ENCODE results near the gene RNASE4. TPM values are rescaled to one million over a fixed set of nuclear protein-coding genes. Genes with fewer than 3 reads are reported as not detected.
"Not testable (repeated sequence)": the region's sequence is repeated elsewhere in the genome, so short reads cannot be mapped to it uniquely, and the experiment has no call there.

The RNASE4 gene
- total RNA-seq, 3 donors from 2014 or later, result 0.08 to 0.18 (median 0.15) TPM

DNA sequence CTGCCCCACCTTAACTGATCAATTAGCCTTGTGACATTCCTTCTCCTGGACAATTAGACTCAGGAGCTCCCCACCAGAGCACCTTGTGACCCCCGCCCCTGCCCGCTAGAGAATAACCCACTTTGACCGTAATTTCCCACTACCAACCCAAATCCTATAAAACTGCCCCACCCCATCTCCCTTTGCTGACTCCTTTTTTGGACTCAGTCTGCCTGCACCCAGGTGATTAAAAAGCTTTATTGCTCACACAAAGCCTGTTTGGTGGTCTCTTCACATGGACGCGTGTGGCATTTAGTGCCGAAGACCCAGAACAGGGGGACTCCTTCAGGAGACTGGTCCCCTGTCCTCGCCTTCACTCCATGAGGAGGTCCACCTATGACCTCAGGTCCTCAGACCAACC is 16.6 kb downstream of the RNASE4 start:
- not testable (repeated sequence) for H3K36me3 Mint-ChIP-seq (ENCODE audit: insufficient read depth); H3K9me3 Mint-ChIP-seq; H3K27me3 Mint-ChIP-seq (ENCODE audit: low read depth); ATAC-seq; DNase-seq; H3K4me3 Mint-ChIP-seq; H3K4me1 Mint-ChIP-seq (ENCODE audit: low read depth)

DNA sequence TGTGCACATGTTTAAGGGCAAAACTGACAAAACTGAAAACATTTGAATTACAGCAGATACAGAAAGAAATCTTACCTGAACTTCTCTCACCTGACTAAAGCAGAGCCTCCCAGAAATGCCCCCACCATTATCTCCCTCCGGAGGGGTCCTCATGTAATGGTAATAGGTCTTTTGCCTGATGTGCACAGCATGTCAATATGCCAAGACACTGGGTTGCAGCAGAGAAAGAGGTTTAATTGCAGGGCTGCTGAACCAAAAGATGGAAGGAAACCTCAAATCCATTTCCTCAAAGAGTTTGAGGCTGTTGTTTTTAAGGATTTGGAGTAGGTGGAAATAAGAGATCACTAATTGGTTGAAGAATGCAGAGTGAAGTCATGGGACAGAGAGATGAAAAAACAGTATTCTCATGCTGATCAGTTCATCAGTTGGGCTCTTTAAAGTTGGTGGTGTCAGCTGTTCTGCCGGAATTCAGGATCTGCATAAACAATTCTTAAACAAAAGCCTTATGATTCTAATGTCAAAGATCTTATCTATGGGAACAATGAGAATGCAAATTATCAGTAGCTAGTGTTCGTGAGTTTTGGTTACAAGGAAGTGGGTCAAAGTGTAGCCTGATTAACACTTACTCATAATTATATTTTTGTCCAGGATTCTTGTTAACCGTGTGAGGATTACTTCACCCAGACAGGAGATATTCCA is 22.4 kb downstream of the RNASE4 start:
- Mint-ChIP-seq H3K36me3 (ENCODE audit: insufficient read depth) (no peaks in the 10 kb centered on the region), H3K4me3 (no peak overlapping the region), H3K27me3 (ENCODE audit: low read depth) (peaks cover 2% of the 10 kb centered on the region), H3K9me3 (no peaks in the 10 kb centered on the region), H3K4me1 (ENCODE audit: low read depth) (no peaks in the 10 kb centered on the region)
- no peak for ATAC-seq
- DNase-seq, result no peak

DNA sequence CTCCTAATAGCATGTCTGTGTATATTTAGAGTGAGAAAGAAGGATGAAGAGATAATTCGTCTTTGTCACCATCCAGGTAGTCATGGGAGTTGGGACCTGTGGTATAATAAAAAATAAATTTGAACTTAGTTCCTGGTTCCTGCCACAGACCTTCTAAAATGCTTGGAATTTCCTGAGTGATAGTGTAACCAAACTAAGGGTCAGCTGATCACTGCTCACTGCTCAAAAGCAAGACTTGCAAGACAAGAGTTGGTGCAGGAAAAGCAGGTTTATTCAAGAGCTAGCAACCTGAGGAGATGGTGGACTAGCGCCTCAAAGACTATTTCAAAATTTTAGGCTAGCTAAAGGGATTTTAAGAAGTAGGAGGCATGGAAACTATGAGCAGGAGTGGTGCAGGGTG is 23.3 kb downstream of the RNASE4 start:
- Mint-ChIP-seq H3K27me3 (ENCODE audit: low read depth) (peaks cover 2% of the 10 kb centered on the region), H3K9me3 (no peaks in the 10 kb centered on the region), H3K4me3 (no peak overlapping the region), H3K36me3 (ENCODE audit: insufficient read depth) (no peaks in the 10 kb centered on the region), H3K4me1 (ENCODE audit: low read depth) (no peaks in the 10 kb centered on the region)
- no peak for ATAC-seq
- DNase-seq, result no peak

DNA sequence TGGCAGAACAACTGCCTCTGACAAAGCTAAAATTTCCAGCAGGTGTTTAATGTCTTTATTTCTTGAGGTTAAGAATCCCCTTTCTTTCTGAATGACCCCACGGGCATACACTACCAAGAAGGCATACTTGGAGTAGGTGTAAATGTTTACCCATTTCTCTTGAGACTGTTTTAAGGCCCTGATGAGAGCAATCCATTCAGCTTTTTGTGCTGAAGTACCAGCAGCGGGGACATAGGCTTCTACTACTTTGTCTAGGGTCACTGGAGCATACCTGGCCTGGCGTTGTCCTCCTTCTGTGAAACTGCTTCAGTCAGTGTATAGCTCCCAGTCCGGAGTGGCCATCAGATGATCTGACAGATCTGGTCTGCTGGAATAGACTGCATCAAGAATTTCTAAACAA is 26.9 kb downstream of the RNASE4 start:
- H3K36me3 Mint-ChIP-seq (ENCODE audit: insufficient read depth), result no peaks in the 10 kb centered on the region
- no peaks in the 10 kb centered on the region for H3K9me3 Mint-ChIP-seq
- H3K27me3 Mint-ChIP-seq (ENCODE audit: low read depth), result peaks cover 5% of the 10 kb centered on the region
- H3K4me1 Mint-ChIP-seq (ENCODE audit: low read depth), result peaks cover 4% of the 10 kb centered on the region
- ATAC-seq (no peak), DNase-seq (no peak)
- H3K4me3 Mint-ChIP-seq, result no peak overlapping the region

DNA sequence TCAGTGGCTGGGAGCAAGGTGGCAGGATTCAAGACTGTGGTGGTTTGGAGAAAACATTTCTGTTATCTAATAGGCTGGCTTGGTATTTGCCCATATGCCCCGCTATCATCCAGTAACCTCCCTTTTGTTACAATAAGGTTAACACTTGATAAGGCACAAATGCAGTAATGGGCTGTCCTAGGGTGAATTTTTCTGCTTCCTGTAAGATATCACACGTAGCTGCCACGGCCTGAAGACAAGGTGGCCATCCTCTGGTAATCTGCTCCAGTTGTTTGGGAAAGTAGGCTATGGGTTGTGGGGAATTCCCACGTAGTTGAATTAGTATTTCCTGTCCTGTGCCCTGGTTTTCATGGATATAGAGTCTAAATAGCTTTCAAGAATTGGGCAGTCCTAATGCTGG is 27.3 kb downstream of the RNASE4 start:
- no peak for ATAC-seq
- peaks cover 4% of the 10 kb centered on the region for H3K4me1 Mint-ChIP-seq (ENCODE audit: low read depth)
- DNase-seq, result no peak
- peaks cover 7% of the 10 kb centered on the region for H3K27me3 Mint-ChIP-seq (ENCODE audit: low read depth)
- H3K36me3 Mint-ChIP-seq (ENCODE audit: insufficient read depth), result no peaks in the 10 kb centered on the region
- no peaks in the 10 kb centered on the region for H3K9me3 Mint-ChIP-seq
- H3K4me3 Mint-ChIP-seq, result no peak overlapping the region

DNA sequence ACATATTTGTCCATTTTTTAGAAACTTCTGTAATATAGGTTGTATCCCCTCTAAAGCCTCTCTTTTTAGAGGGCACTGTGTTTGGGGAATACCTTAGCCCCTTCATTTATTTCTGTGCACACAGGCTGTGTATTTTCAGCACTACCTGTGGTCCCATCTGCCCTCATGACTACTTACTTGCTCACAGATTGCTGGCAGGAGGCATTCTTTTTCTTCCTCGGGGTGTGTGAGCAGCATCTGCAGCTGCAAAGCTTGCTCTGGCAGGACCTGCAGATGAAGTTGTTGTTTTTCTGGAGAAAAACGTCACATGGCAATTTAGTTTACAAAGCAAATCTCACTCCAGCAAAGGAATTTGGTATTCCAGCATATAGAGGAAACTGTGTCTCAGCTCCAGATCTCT is 28.5 kb downstream of the RNASE4 start:
- Mint-ChIP-seq H3K27me3 (ENCODE audit: low read depth) (peaks cover 11% of the 10 kb centered on the region), H3K4me1 (ENCODE audit: low read depth) (peaks cover 4% of the 10 kb centered on the region), H3K9me3 (no peaks in the 10 kb centered on the region), H3K4me3 (no peak overlapping the region), H3K36me3 (ENCODE audit: insufficient read depth) (no peaks in the 10 kb centered on the region)
- ATAC-seq (no peak), DNase-seq (no peak)

DNA sequence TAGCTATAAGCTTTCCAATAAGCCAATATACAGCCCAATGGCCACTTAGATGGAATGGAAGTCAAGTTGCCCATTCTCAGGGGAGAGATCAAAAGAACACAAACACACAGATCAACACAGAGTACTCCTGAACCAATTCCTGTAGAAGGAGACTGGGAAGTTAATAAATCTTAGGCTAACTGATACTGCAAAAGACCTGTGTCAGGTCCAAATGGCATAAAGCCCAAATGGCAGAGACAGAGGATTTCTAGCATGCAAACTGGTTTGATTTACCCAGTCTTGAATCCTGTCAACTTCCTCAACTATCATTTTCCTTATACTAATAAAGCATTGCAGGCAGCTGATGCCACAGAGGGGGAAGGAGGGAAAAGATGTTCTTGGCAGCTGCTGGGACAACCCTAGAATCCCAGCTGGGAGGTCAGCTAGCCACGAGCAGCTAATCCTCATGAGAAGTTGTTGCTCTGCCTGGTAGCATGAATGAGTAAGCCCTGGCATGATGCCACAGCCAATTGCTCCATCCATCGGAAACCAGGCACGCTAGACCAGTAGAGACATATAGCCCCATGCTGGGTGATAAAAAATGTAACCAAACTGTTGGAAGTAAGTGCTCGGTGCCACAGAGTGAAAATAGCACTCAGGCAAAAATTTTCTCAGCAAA is 30.4 kb downstream of the RNASE4 start:
- peaks cover 12% of the 10 kb centered on the region for H3K27me3 Mint-ChIP-seq (ENCODE audit: low read depth)
- H3K9me3 Mint-ChIP-seq, result no peaks in the 10 kb centered on the region
- no peaks in the 10 kb centered on the region for H3K36me3 Mint-ChIP-seq (ENCODE audit: insufficient read depth)
- peaks cover 6% of the 10 kb centered on the region for H3K4me1 Mint-ChIP-seq (ENCODE audit: low read depth)
- DNase-seq, result no peak
- H3K4me3 Mint-ChIP-seq, result no peak overlapping the region
- no peak for ATAC-seq

DNA sequence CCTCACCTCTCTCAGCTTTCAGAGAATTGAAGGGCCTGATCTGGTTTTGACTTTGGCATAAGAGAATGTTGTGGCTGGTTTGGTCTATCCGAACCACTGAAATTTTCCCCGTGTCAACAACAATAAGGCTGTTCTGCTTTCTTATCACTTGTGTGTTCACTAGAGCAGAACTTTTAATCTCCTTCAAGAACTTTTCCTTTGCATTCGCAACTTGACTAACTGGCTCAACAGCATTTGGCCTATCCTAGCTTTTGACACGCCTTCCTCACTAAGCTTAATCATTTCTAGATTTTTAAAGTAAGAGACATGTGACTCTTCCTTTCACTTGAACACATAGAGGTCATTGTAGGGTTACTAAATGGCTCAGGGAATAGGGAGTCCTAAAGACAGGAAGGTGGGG is 35.4 kb downstream of the RNASE4 start:
- H3K4me1 Mint-ChIP-seq (ENCODE audit: low read depth), result peaks cover 6% of the 10 kb centered on the region
- DNase-seq (no peak), ATAC-seq (no peak)
- H3K4me3 Mint-ChIP-seq, result no peak overlapping the region
- peaks cover 43% of the 10 kb centered on the region for H3K27me3 Mint-ChIP-seq (ENCODE audit: low read depth)
- H3K36me3 Mint-ChIP-seq (ENCODE audit: insufficient read depth), result no peaks in the 10 kb centered on the region
- no peaks in the 10 kb centered on the region for H3K9me3 Mint-ChIP-seq

DNA sequence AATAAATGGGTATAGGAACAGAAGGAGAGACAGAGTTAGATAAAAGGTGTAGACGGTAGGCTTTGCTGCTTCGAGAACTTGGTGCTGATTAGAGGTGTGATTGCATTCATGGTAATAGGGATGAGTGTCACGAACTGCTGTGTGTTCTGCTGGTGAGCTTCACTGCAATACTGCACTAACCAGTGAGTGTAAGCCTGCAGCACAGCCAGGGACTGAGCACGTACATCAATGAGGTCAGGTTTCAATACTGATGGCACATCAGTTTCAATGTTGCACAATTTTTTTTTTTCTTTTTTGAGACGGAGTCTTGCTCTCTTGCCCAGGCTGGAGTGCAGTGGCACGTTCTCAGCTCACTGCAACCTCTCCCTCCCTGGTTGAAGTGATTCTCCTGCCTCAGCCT is 36.4 kb downstream of the RNASE4 start:
- no peak for ATAC-seq
- DNase-seq, result no peak
- Mint-ChIP-seq H3K4me3 (no peak overlapping the region), H3K36me3 (ENCODE audit: insufficient read depth) (no peaks in the 10 kb centered on the region), H3K9me3 (no peaks in the 10 kb centered on the region), H3K27me3 (ENCODE audit: low read depth) (peaks cover 50% of the 10 kb centered on the region), H3K4me1 (ENCODE audit: low read depth) (peaks cover 3% of the 10 kb centered on the region)

DNA sequence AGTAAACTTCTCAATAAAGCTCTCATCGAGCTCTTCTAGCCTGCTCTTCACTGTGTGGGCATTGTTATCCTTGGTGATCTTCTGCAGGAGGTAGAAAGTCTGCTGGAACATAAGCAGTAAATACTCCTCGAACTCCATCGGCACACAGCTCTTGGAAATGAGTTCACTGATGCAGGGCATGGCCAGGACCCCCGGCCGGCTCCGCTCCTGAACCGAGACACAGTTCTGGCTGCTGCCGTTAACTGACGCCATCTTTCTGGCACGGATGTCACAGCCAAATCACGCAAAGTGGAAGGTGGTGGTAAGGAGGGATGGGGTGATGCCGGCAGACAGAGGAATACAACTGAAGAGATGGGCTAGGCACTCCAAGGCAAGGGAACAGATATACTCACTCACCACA is 37.7 kb downstream of the RNASE4 start:
- Mint-ChIP-seq H3K4me1 (ENCODE audit: low read depth) (peaks cover 3% of the 10 kb centered on the region), H3K9me3 (no peaks in the 10 kb centered on the region), H3K4me3 (no peak overlapping the region), H3K36me3 (ENCODE audit: insufficient read depth) (no peaks in the 10 kb centered on the region), H3K27me3 (ENCODE audit: low read depth) (peaks cover 55% of the 10 kb centered on the region)
- DNase-seq (no peak), ATAC-seq (no peak)

DNA sequence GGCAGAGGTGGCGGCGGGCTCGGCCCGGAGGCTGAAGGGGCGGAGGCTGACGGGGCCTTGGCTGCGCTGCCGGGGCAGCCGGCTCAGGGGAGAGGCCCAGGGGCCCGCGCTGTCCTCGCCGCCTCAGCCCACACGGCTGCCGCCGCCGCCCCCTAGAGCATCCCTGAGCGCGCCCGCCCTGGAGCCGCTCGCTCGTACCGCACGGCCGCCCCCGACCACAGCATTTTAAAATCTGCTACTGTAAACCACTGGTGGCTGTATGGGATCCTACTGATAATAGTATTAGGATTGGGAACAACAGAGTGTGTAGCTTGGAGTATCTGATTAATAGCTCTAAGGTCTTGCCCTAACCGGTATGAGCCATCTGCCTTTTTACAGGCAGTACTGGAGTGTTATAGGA is 39.1 kb downstream of the RNASE4 start:
- Mint-ChIP-seq H3K36me3 (ENCODE audit: insufficient read depth) (no peaks in the 10 kb centered on the region), H3K4me1 (ENCODE audit: low read depth) (peaks cover 3% of the 10 kb centered on the region), H3K9me3 (no peaks in the 10 kb centered on the region), H3K4me3 (no peak overlapping the region), H3K27me3 (ENCODE audit: low read depth) (peaks cover 52% of the 10 kb centered on the region)
- peak in 1 of 2 donors; percentile 59 for ATAC-seq
- no peak for DNase-seq

DNA sequence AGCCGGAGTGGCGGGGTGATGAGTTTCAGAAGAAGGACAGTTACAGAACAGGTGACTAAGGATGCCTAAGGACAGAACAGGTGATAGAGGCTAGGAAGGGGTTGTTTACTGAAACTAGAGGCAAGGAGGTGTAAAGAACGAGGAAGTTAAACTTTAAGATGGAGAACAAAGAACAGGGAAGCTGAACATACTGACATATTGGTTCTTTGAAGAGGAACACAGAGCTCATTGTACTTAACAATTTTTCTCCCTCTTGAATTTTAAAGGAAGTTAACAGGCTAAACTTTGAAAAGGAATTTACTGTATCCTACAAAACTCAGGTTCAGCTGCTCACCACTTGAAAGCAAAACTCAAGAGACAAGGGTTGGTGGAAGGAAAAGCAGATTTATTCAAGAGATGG is 41.8 kb downstream of the RNASE4 start:
- not testable (repeated sequence) for H3K4me3 Mint-ChIP-seq; H3K9me3 Mint-ChIP-seq; DNase-seq; H3K36me3 Mint-ChIP-seq (ENCODE audit: insufficient read depth); ATAC-seq; H3K4me1 Mint-ChIP-seq (ENCODE audit: low read depth)
- H3K27me3 Mint-ChIP-seq (ENCODE audit: low read depth), result peaks cover 53% of the 10 kb centered on the region

DNA sequence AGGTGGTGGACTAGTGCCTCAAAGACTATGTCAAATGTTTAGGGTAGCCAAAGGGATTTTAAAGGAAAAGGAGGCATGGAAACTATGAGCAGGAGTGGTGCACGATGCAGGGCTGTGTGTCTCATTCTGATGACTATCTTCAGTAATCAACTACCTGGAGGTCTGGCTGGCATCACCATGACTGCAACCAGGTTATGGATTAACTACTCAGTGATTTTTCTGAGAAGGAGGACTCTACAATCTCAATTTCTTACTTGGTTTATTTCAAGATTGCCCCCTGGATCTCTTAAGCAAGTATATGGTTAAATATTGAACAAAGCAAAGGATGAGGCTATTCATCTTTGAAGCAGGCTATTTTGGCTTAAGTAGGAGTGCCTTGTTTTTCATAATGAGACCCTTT is 42.2 kb downstream of the RNASE4 start:
- H3K36me3 Mint-ChIP-seq (ENCODE audit: insufficient read depth), result no peaks in the 10 kb centered on the region
- no peaks in the 10 kb centered on the region for H3K9me3 Mint-ChIP-seq
- ATAC-seq, result no peak

DNA sequence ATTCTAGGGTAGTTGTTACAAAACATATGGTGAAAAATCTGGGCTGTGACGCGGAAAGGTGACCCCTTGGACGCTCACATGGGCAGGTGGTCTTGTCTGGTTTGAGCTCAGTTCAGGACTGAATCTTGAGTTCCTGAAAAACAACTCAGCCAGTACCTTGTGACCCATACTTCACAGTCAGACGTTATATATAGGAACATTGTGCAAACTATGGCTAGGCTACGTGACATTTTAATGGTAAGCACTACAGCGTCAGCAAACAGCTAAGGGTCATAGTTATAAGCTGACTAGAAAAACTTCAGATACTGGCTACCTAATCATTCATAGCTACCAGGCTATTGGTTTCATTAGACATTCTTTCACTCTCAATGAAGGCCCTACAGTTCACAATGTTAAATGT is 46.5 kb downstream of the RNASE4 start:
- Mint-ChIP-seq H3K36me3 (ENCODE audit: insufficient read depth) (no peaks in the 10 kb centered on the region), H3K27me3 (ENCODE audit: low read depth) (peaks cover 14% of the 10 kb centered on the region), H3K4me3 (no peak overlapping the region), H3K9me3 (no peaks in the 10 kb centered on the region), H3K4me1 (ENCODE audit: low read depth) (no peaks in the 10 kb centered on the region)
- no peak for DNase-seq
- ATAC-seq, result no peak

More for the DNA sequence above, 42.2 kb downstream of the RNASE4 start:
- DNase-seq, result no peak
- no peak overlapping the region for H3K4me3 Mint-ChIP-seq
- peaks cover 52% of the 10 kb centered on the region for H3K27me3 Mint-ChIP-seq (ENCODE audit: low read depth)
- no peaks in the 10 kb centered on the region for H3K4me1 Mint-ChIP-seq (ENCODE audit: low read depth)

DNA sequence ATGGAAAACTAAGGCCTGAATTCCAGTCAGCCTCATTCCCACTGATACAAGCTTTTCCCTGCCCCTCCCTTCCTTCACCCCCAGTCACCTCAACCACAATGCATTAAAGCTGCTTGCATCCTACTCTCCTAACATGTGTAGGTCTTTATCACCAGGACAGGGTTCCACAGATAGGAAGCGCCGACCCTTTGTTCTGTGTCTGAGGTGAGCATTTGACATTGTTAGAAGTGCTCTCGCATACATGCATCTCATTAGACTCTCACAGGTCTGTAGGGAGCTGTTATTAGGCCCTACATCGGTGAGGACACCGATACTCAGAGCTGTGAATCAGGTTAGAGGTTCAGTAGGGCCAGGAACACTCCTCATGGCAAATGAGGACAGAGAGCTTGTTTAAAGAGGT is 48.1 kb downstream of the RNASE4 start:
- ATAC-seq, result no peak
- peaks cover 6% of the 10 kb centered on the region for H3K27me3 Mint-ChIP-seq (ENCODE audit: low read depth)

More for the DNA sequence above, 48.1 kb downstream of the RNASE4 start:
- H3K36me3 Mint-ChIP-seq (ENCODE audit: insufficient read depth), result no peaks in the 10 kb centered on the region
- DNase-seq, result no peak
- H3K4me3 Mint-ChIP-seq, result no peak overlapping the region
- no peaks in the 10 kb centered on the region for H3K4me1 Mint-ChIP-seq (ENCODE audit: low read depth)
- H3K9me3 Mint-ChIP-seq, result no peaks in the 10 kb centered on the region

Data from activated T-cell treated with anti-CD3 and anti-CD28 coated beads, Interleukin-2, amount 50 U/mL, for 4 hours (primary cell).